ENCODE data around the gene TPRN.

DNA sequence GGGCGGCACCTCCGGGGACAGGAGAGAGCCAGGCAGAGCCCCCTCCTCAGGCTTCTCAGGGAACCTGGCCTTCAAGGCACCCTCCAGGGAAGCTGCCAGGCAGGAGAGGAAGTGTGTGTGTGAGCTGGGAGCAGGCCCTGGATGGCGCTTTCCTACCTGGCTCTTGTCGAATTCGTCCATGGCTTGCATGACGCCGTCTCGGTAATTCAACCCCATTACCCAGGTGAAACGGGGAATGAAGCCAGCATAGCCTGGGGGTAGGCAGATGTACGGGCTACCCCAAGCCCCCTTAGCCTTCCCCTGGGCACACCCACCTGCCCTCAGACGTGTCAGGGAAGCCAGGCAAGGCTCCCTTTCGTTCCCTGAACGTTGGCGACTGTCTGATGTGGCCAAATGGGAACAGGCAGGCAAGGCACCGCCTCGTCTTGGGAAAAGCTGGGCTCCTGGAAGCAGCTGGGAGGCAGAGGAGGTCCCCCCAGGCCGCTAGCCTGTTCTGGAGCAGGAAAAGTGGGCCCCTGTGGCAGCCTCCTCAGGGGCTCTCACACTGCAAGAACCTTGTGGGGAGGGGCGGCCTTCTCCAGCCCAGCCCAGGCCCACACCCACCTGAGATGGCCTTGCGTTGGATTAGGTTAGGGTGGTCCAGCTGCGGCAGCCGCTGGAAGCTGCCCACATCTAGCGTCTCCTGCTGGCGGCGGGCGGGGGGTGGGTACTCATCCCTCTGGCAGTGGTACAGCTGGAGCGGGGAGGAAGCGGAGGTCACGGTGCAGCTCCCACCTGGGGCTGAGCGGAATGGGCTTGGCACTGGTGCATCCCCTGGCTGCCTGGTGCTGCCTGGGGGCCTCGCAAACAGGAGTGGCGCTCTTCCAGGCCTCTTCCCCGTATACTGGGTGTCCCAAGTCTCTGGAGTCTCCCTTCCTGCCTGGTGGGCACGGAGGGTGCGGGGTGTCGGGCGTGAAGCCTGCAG lies 44.2 kb upstream of the TPRN start:
- TF ChIP-seq, protein P1, sequence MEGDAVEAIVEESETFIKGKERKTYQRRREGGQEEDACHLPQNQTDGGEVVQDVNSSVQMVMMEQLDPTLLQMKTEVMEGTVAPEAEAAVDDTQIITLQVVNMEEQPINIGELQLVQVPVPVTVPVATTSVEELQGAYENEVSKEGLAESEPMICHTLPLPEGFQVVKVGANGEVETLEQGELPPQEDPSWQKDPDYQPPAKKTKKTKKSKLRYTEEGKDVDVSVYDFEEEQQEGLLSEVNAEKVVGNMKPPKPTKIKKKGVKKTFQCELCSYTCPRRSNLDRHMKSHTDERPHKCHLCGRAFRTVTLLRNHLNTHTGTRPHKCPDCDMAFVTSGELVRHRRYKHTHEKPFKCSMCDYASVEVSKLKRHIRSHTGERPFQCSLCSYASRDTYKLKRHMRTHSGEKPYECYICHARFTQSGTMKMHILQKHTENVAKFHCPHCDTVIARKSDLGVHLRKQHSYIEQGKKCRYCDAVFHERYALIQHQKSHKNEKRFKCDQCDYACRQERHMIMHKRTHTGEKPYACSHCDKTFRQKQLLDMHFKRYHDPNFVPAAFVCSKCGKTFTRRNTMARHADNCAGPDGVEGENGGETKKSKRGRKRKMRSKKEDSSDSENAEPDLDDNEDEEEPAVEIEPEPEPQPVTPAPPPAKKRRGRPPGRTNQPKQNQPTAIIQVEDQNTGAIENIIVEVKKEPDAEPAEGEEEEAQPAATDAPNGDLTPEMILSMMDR (conservative IDR thresholded peaks at IDR 0.05; ENCODE audit: low read depth, low read length): no peak; the same call in 1 of the 2 replicates
- TF ChIP-seq EZH2 (IDR thresholded peaks at IDR 0.05; ENCODE audit: borderline replicate concordance, low read depth, low read length, poor library complexity, severe bottlenecking): no peak
